Right kidney (tissue), 1 donor: ENCODE measurements around the gene NCMAP.
A peak's percentile ranks its signal among the peaks of the same experiment; 100 is the strongest.

Source experiments
- DNase-seq: peaks from one replicate; pipeline ENCODE4 v3.0.0-alpha.2; 2016

Gene NCMAP

GRCh38 chr1:24570265-24571125 is 14.6 kb downstream of the NCMAP start:
- no peak for DNase-seq

- no peak for DNase-seq
Measured at GRCh38 chr1:24572301-24572700, 16.4 kb downstream of the NCMAP start.

- DNase-seq: no peak
Measured at GRCh38 chr1:24575905-24576587, 20.2 kb downstream of the NCMAP start.

GRCh38 chr1:24578846-24579245 is 23.0 kb downstream of the NCMAP start:
- DNase-seq: no peak

GRCh38 chr1:24580756-24581155 is 24.9 kb downstream of the NCMAP start:
- DNase-seq: no peak

GRCh38 chr1:24584171-24584647 is 28.3 kb downstream of the NCMAP start:
- no peak for DNase-seq

- no peak for DNase-seq
Measured at GRCh38 chr1:24586119-24586518, 30.2 kb downstream of the NCMAP start.

- peak; percentile 29 for DNase-seq
Measured at GRCh38 chr1:24586970-24587820, 31.3 kb downstream of the NCMAP start.

GRCh38 chr1:24588573-24588972 is 32.7 kb downstream of the NCMAP start:
- DNase-seq: no peak

GRCh38 chr1:24589200-24589599 is 33.3 kb downstream of the NCMAP start:
- no peak for DNase-seq

GRCh38 chr1:24591781-24592180 is 35.9 kb downstream of the NCMAP start:
- no peak for DNase-seq

- no peak for DNase-seq
Measured at GRCh38 chr1:24594328-24594598, 38.4 kb downstream of the NCMAP start.

GRCh38 chr1:24596401-24596880 is 40.6 kb downstream of the NCMAP start:
- DNase-seq: no peak

- no peak for DNase-seq
Measured at GRCh38 chr1:24599265-24599664, 43.4 kb downstream of the NCMAP start.

GRCh38 chr1:24600551-24600950 is 44.7 kb downstream of the NCMAP start:
- no peak for DNase-seq

- DNase-seq: no peak
Measured at GRCh38 chr1:24605534-24606295, 49.8 kb downstream of the NCMAP start.

GRCh38 chr1:24606296-24606605 is 50.4 kb downstream of the NCMAP start:
- no peak for DNase-seq

GRCh38 chr1:24606621-24607020 is 50.7 kb downstream of the NCMAP start:
- no peak for DNase-seq

GRCh38 chr1:24609949-24610517 is 54.1 kb downstream of the NCMAP start:
- no peak for DNase-seq

- no peak for DNase-seq
Measured at GRCh38 chr1:24619376-24619775, 63.5 kb downstream of the NCMAP start.

- no peak for DNase-seq
Measured at GRCh38 chr1:24620678-24621077, 64.8 kb downstream of the NCMAP start.

- no peak for DNase-seq
Measured at GRCh38 chr1:24621121-24621520, 65.2 kb downstream of the NCMAP start.
